GM12891 (cell line): ENCODE results near the gene PHKA2. TPM values are rescaled to one million over a fixed set of nuclear protein-coding genes. Genes with fewer than 3 reads are reported as not detected.
A peak's percentile ranks its signal among the peaks of the same experiment; 100 is the strongest.
"Not testable (repeated sequence)": the region's sequence is repeated elsewhere in the genome, so short reads cannot be mapped to it uniquely, and the experiment has no call there.

Source experiments
- DNase-seq: peaks from one replicate; pipeline ENCODE4 v3.0.0; 2011; ENCODE audit warnings: low spot score; ENCODE audit not compliant: insufficient read length
- FAIRE-seq: peaks from 2 replicates; lab custom pipeline; 2011; peaks lifted over from hg19 to GRCh38; lab: Jason Lieb, UNC
- PAX5 ChIP-seq: IDR thresholded peaks from 2 replicates; pipeline ENCODE4 v1.6.1; 2011; ENCODE audit warnings: low read length, moderate library complexity, mild to moderate bottlenecking; ENCODE audit not compliant: insufficient read depth, severe bottlenecking
- POLR2A ChIP-seq: IDR thresholded peaks from 2 replicates; pipeline ENCODE4 v1.6.1; 2011; ENCODE audit warnings: low read depth, low read length, control low read depth
- POLR2AphosphoS5 ChIP-seq: IDR thresholded peaks from 2 replicates; pipeline ENCODE4 v1.6.1; 2011; ENCODE audit warnings: low read depth, low read length, control low read depth
- POU2F2 ChIP-seq: IDR thresholded peaks from 2 replicates; pipeline ENCODE4 v1.6.1; 2011; ENCODE audit warnings: low read depth, mild to moderate bottlenecking, control low read depth, low read length, moderate library complexity
- SPI1 ChIP-seq: IDR thresholded peaks from 2 replicates; pipeline ENCODE4 v1.6.1; 2011; ENCODE audit warnings: low read depth, low read length, control low read depth
- TAF1 ChIP-seq: IDR thresholded peaks from 2 replicates; pipeline ENCODE4 v1.6.1; 2011; ENCODE audit warnings: low read depth, low read length, control low read depth
- polyA plus RNA-seq: library from polyadenylated mRNA; unstranded; fragments of >200 nt; gene quantifications from one replicate; pipeline ENCODE4 v1.2.1, GENCODE V29; 2012; ENCODE audit warnings: low read depth, missing spikeins, inconsistent platforms; ENCODE audit not compliant: missing spikeins

The PHKA2 gene, protein sequence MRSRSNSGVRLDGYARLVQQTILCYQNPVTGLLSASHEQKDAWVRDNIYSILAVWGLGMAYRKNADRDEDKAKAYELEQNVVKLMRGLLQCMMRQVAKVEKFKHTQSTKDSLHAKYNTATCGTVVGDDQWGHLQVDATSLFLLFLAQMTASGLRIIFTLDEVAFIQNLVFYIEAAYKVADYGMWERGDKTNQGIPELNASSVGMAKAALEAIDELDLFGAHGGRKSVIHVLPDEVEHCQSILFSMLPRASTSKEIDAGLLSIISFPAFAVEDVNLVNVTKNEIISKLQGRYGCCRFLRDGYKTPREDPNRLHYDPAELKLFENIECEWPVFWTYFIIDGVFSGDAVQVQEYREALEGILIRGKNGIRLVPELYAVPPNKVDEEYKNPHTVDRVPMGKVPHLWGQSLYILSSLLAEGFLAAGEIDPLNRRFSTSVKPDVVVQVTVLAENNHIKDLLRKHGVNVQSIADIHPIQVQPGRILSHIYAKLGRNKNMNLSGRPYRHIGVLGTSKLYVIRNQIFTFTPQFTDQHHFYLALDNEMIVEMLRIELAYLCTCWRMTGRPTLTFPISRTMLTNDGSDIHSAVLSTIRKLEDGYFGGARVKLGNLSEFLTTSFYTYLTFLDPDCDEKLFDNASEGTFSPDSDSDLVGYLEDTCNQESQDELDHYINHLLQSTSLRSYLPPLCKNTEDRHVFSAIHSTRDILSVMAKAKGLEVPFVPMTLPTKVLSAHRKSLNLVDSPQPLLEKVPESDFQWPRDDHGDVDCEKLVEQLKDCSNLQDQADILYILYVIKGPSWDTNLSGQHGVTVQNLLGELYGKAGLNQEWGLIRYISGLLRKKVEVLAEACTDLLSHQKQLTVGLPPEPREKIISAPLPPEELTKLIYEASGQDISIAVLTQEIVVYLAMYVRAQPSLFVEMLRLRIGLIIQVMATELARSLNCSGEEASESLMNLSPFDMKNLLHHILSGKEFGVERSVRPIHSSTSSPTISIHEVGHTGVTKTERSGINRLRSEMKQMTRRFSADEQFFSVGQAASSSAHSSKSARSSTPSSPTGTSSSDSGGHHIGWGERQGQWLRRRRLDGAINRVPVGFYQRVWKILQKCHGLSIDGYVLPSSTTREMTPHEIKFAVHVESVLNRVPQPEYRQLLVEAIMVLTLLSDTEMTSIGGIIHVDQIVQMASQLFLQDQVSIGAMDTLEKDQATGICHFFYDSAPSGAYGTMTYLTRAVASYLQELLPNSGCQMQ
- polyA plus RNA-seq = 14.8 TPM

GRCh38 chrX:18983666-18984380 lies at the start of gene PHKA2:
Gene PHKA2, minus strand, starts transcription at chrX:18984114. Its CDS starts 182 bp downstream, at chrX:18983932.
- DNase-seq (no peak), FAIRE-seq (peak; percentile 95)
- TF ChIP-seq POU2F2 (no peak), TAF1 (no peak), PAX5 (no peak), POLR2AphosphoS5 (no peak), SPI1 (no peak)

DNA sequence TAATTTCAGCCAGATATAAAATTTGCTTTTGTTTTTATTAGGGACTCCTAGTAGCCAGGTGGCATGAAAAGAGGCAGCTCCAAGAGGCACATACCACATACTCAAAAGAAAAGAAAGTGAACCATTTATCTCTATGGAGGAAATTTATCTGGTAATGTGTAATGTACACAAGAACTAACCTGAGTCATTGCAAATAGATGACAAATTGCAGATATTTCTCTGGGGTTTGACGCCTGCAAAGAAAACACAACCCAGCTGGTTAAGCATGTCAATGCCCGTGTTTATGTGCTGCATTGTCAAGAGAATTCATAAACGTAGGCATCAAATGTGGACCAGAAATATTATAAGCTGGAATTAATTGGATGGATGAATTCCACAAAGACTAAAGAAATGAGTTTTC lies 46.9 kb upstream of the PHKA2 start:
- DNase-seq (no peak), FAIRE-seq (no peak)
- TF ChIP-seq PAX5 (no peak), SPI1 (no peak), TAF1 (no peak)

DNA sequence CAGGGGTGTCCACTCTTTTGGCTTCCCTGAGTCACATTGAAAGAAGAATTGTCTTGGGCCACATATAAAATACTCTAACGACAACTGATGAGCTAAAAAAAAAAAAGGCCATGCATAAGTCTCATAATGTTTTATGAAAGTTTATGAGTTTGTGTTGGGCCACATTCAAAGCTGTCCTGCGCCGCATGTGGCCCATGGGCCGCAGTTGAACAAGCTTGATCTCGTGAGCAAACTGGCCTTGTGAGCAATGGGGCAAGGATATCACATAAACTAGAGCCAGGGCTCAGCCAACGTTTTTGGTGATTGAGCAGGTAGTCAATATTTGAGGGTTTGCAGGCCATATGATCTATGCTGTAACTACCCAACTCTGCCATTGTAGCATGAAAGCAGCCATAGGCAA lies 44.6 kb upstream of the PHKA2 start:
- FAIRE-seq (no peak), DNase-seq (no peak)
- TF ChIP-seq POU2F2 (no peak), POLR2AphosphoS5 (no peak), PAX5 (no peak)

- no peak for FAIRE-seq
- no peak for DNase-seq
- TF ChIP-seq POLR2AphosphoS5 (no peak), SPI1 (no peak), TAF1 (no peak), POLR2A (no peak), PAX5 (no peak), POU2F2 (no peak)
Measured at GRCh38 chrX:19024366-19024765, 40.5 kb upstream of the PHKA2 start.

GRCh38 chrX:19019996-19020395 lies 36.1 kb upstream of the PHKA2 start:
- FAIRE-seq = peak; percentile 72
- no peak for DNase-seq
- TF ChIP-seq POU2F2 (no peak), POLR2AphosphoS5 (no peak), PAX5 (no peak), TAF1 (no peak), POLR2A (no peak), SPI1 (no peak)

DNA sequence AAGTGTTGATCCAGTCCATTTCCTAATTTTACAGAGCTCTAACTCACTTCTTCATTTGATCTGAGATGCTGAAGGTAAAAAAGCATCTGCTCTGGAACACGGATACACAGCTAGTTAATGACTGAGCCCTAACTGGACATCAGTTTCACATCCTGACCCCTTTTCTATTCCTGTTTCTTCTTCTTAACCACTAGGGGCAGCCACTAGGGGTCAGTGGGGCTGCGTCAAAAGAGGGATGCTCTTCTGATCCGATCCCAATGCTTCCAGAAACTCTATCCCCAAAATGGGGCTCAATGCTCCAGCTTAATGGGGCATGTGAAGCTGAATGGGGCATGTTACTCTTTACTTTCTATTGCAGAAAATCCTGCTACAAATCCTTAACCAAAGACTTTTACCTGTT lies 33.4 kb upstream of the PHKA2 start:
- peak; percentile 56 for FAIRE-seq
- TF ChIP-seq SPI1 (no peak), PAX5 (no peak), POU2F2 (no peak), TAF1 (no peak), POLR2A (no peak), POLR2AphosphoS5 (no peak)
- DNase-seq = no peak

- not testable (repeated sequence) for FAIRE-seq, DNase-seq
Measured at GRCh38 chrX:19016614-19017013, 32.7 kb upstream of the PHKA2 start.

DNA sequence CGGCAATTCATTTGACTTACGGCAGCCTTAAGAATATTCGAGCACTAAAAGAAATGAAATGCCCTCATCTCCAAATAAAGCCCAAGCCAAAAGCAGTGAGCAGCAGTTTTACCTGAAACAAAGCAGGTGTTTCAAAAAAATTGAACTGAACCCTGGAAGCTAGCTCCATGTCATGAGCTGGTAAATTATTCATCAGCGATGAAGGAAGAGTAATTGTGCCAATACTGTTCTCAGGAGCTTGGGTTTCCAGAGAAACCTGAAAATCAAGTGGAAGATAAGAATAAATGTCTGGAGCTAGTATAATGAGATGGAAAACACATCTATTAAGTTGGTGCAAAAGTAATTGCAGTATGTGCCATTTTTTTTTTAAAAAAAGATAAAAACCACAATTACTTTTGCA lies 24.0 kb upstream of the PHKA2 start:
- TF ChIP-seq POU2F2 (no peak), PAX5 (no peak), TAF1 (no peak), POLR2AphosphoS5 (no peak), POLR2A (no peak), SPI1 (no peak)
- DNase-seq = no peak
- no peak for FAIRE-seq

DNA sequence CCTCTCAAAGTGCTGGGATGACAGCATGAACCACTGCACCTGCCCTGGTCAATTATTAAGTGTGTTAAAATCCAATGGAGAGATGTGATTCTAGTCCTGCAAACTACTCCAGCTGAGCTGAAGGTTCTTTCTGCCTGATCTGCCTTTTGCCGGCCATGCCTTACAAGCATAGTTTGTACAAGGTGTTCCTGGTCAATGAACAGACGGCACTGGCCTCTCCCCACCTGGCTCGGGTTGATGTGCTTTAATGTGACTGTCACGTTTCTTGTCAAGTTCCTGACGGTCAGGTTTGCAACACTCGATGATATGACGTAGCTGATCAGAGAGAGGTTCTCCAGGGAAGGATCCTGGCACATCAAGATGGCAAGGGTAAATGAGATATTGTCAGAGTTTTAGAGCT lies 23.1 kb upstream of the PHKA2 start:
- FAIRE-seq = no peak
- TF ChIP-seq PAX5 = no peak
- TF ChIP-seq POU2F2 = no peak
- no peak for DNase-seq
